ENCODE data around the gene OR52K1.
A peak's percentile ranks its signal among the peaks of the same experiment; 100 is the strongest.
"Not testable (repeated sequence)": the region's sequence is repeated elsewhere in the genome, so short reads cannot be mapped to it uniquely, and the experiment has no call there.

OR52K1 gene

GRCh38 chr11:4491878-4492606 is 9.6 kb downstream of the OR52K1 start:
- no peak for DNase-seq

- no peak for DNase-seq
These were observed 11.0 kb downstream of the OR52K1 start for GRCh38 chr11:4493480-4493818.

DNA sequence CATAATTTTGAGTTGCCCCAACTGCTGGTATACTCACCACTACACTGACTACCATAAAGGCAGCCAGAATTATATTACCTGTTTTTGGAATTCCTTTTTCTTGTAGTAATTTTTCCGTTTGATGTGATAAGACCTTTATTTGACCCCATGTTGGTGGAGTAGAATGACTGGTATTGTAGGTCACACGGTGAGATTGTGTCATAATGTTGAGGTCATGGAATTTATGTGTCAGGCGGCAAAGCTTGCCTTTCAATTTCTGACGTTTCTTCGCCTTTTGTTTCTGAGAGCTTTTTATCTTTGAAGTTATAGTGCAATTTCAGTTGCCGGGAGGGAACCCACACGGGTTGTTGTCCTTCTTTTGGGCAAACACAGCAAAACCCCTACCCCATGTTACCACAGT is 13.0 kb downstream of the OR52K1 start:
- no peak for DNase-seq

GRCh38 chr11:4495986-4496385 is 13.5 kb downstream of the OR52K1 start:
- DNase-seq: no peak

- no peak for DNase-seq
These were observed 14.3 kb downstream of the OR52K1 start for GRCh38 chr11:4496557-4497248.

GRCh38 chr11:4508886-4509285 is 26.4 kb downstream of the OR52K1 start:
- DNase-seq: no peak

- DNase-seq: no peak
These were observed 29.1 kb downstream of the OR52K1 start for GRCh38 chr11:4511282-4512245.

- DNase-seq: no peak
These were observed 31.8 kb downstream of the OR52K1 start for GRCh38 chr11:4514196-4514595.

- no peak for DNase-seq
These were observed 39.9 kb downstream of the OR52K1 start for GRCh38 chr11:4522339-4522738.

GRCh38 chr11:4522752-4523151 is 40.3 kb downstream of the OR52K1 start:
- no peak for DNase-seq

DNA sequence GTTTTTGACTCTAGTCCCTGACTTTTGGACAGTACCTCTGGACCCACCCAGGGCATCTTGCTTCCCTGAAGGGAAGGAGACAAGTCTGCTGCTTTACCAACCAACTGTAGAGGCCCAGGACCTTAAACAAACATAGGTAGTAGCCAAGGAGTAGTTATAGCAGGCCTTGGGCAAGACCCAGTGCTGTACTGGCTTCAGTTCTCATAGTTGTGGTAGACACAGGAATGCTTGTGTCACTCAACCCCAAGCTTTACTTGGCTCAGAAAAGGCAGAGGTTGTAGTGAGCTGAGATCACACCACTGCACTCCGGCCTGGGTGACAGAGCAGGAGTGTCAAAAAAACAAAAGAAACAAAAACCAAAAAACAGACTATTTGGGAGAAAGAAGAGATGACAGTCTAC is 41.2 kb downstream of the OR52K1 start:
- DNase-seq: no peak

DNA sequence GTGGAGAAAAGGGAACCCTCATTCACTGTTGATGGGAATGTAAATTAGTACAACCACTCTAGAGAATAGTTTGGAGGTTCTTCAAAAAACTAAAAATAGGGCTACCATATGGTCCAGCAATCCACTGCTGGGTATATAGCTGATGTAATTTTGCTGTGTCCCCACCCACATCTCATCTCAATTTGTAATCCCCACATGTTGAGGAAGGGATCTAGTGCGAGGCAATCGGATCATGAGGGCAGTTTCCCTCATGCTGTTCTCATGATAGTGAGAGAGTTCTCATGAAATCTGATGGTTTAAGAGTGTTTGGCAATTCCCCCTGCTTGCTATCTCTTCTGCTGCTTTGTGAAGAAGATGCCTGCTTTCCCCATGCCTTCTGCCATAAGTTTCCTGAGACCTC is 45.5 kb downstream of the OR52K1 start:
- no peak for DNase-seq

DNA sequence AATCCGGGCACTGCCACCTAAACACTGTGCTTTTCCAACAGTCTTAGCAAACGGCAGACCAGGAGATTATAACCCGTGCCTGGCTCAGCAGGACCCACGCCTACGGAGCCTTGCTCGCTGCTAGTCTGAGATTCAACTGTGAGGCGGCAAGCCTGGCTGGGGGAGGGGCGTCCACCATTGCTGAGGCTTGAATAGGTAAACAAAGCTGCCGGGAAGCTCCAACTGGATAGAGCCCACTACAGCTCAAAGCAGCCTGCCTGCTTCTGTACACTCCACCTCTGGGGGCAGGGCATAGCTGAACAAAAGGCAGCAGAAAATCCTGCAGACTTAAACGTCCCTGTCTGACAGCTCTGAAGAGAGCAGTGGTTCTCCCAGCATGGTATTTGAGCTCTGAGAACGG is 49.2 kb downstream of the OR52K1 start:
- DNase-seq: not testable (repeated sequence)

- DNase-seq: peak; percentile 5 to 31
These were observed 57.3 kb downstream of the OR52K1 start for GRCh38 chr11:4539603-4540219.

DNA sequence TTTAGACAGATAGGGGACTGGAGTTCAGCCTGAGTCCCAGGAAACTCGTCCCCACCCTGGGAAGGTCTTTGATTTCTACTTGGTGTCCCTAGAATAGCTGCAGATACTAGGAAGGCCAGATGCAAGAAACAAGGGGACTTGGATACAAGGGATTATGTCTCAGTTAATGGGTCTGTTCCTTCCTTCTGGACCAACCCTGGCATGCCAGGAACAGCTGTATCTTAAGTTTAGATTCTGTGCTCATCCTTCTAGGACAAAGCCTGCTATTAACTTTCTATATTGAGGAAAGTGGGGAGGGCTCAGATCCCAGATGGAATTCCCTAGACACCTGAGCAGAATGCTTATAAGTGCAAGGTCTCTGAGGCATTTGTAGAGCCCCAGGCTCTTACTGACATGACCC is 58.6 kb downstream of the OR52K1 start:
- DNase-seq: no peak
